H9 (cell line): ENCODE results near the gene PEX19. TPM values are rescaled to one million over a fixed set of nuclear protein-coding genes. Genes with fewer than 3 reads are reported as not detected.
A peak's percentile ranks its signal among the peaks of the same experiment; 100 is the strongest.

ENCODE experiments used
- DNase-seq: peaks from one replicate; pipeline ENCODE4 v3.0.0-alpha.2; 2017
- H2AFZ ChIP-seq: one replicate; pipeline ENCODE4 v1.6.1; 2013; ENCODE audit warnings: mild to moderate bottlenecking, low read length, control low read depth, moderate library complexity
- H2AK5ac ChIP-seq: 2 replicates; pipeline ENCODE4 v1.6.1; 2013; ENCODE audit warnings: low read length, control low read depth, mixed read lengths; ENCODE audit not compliant: insufficient read length
- H2BK120ac ChIP-seq: one replicate; pipeline ENCODE4 v1.6.1; 2013; ENCODE audit warnings: low read depth, mild to moderate bottlenecking, low read length, control low read depth, inconsistent platforms; ENCODE audit not compliant: poor library complexity, severe bottlenecking
- H2BK12ac ChIP-seq: 2 replicates; pipeline ENCODE4 v1.6.1; 2013; ENCODE audit warnings: low read length, control low read depth, mixed read lengths, low read depth; ENCODE audit not compliant: insufficient read length
- H2BK15ac ChIP-seq: 2 replicates; pipeline ENCODE4 v1.6.1; 2013; ENCODE audit warnings: low read depth, low read length, control low read depth
- H2BK20ac ChIP-seq: one replicate; pipeline ENCODE4 v1.6.1; 2013; ENCODE audit warnings: low read depth, mild to moderate bottlenecking, low read length, control low read depth, inconsistent platforms; ENCODE audit not compliant: poor library complexity, severe bottlenecking
- H2BK5ac ChIP-seq: 2 replicates; pipeline ENCODE4 v1.6.1; 2013; ENCODE audit warnings: low read length, control low read depth, mixed read lengths; ENCODE audit not compliant: insufficient read length
- H3K14ac ChIP-seq: 2 replicates; pipeline ENCODE4 v1.6.1; 2013; ENCODE audit warnings: low read length, control low read depth; ENCODE audit not compliant: insufficient read depth
- H3K18ac ChIP-seq: 2 replicates; pipeline ENCODE4 v1.6.1; 2013; ENCODE audit warnings: low read depth, mild to moderate bottlenecking, mixed read lengths, low read length, control low read depth; ENCODE audit not compliant: insufficient read length
- H3K23ac ChIP-seq: 2 replicates; pipeline ENCODE4 v1.6.1; 2013; ENCODE audit warnings: low read length, control low read depth, mixed read lengths, low read depth; ENCODE audit not compliant: insufficient read length
- H3K23me2 ChIP-seq: 2 replicates; pipeline ENCODE4 v1.6.1; 2013; ENCODE audit warnings: low read depth, mild to moderate bottlenecking, mixed read lengths, low read length, control low read depth; ENCODE audit not compliant: insufficient read length, poor library complexity, severe bottlenecking
- H3K27ac ChIP-seq: 2 replicates; pipeline ENCODE4 v1.5.1; 2013; ENCODE audit warnings: low read length, control low read depth, mixed read lengths, low read depth; ENCODE audit not compliant: insufficient read length
- H3K27me3 ChIP-seq: 2 replicates; pipeline ENCODE4 v1.6.1; 2013; ENCODE audit warnings: low read length, control low read depth, inconsistent platforms; ENCODE audit not compliant: insufficient read depth
- H3K4ac ChIP-seq: 2 replicates; pipeline ENCODE4 v1.6.1; 2013; ENCODE audit warnings: low read depth, mild to moderate bottlenecking, control low read depth, inconsistent platforms, low read length, moderate library complexity
- H3K4me1 ChIP-seq: 2 replicates; pipeline ENCODE4 v1.6.1; 2013; ENCODE audit warnings: low read length, control low read depth, inconsistent platforms; ENCODE audit not compliant: insufficient read depth
- H3K4me2 ChIP-seq: 2 replicates; pipeline ENCODE4 v1.6.1; 2013; ENCODE audit warnings: low read length, control low read depth, mixed read lengths; ENCODE audit not compliant: insufficient read length, insufficient read depth
- H3K56ac ChIP-seq: 2 replicates; pipeline ENCODE4 v1.6.1; 2013; ENCODE audit warnings: low read depth, mild to moderate bottlenecking, mixed read lengths, low read length, control low read depth; ENCODE audit not compliant: insufficient read length
- H3K79me1 ChIP-seq: 2 replicates; pipeline ENCODE4 v1.6.1; 2013; ENCODE audit warnings: low read depth, mild to moderate bottlenecking, moderate library complexity, low read length, control low read depth, inconsistent platforms; ENCODE audit not compliant: insufficient read depth, poor library complexity, severe bottlenecking
- H3K79me2 ChIP-seq: 2 replicates; pipeline ENCODE4 v1.6.1; 2013; ENCODE audit warnings: low read length, control low read depth, inconsistent platforms; ENCODE audit not compliant: insufficient read depth
- H3K9ac ChIP-seq: 2 replicates; pipeline ENCODE4 v1.6.1; 2013; ENCODE audit warnings: low read length, control low read depth, mixed read lengths; ENCODE audit not compliant: insufficient read length; ENCODE audit errors: extremely low read depth
- H3K9me3 ChIP-seq: one replicate; pipeline ENCODE4 v1.6.1; 2013; ENCODE audit warnings: low read depth, low read length, inconsistent platforms; ENCODE audit not compliant: control insufficient read depth
- H3T11ph ChIP-seq: one replicate; pipeline ENCODE4 v1.6.1; 2013; ENCODE audit warnings: mild to moderate bottlenecking, low read length, control low read depth, inconsistent platforms
- H4K20me1 ChIP-seq: one replicate; pipeline ENCODE4 v1.6.1; 2013; ENCODE audit not compliant: control insufficient read depth, insufficient read length, insufficient read depth
- H4K5ac ChIP-seq: 2 replicates; pipeline ENCODE4 v1.6.1; 2013; ENCODE audit warnings: low read depth, mild to moderate bottlenecking, mixed read lengths, low read length, control low read depth; ENCODE audit not compliant: insufficient read length
- H4K8ac ChIP-seq: replicated peaks from 2 replicates; pipeline ENCODE4 v1.6.1; 2013; ENCODE audit warnings: low read length, control low read depth, mixed read lengths, low read depth; ENCODE audit not compliant: insufficient read length
- H4K91ac ChIP-seq: 2 replicates; pipeline ENCODE4 v1.6.1; 2013; ENCODE audit warnings: low read depth, mild to moderate bottlenecking, moderate library complexity, mixed read lengths, low read length, control low read depth; ENCODE audit not compliant: insufficient read length
- H3K27ac Mint-ChIP-seq, 3 experiments: 2 replicates in 2 of 3; 3 replicates in 1 of 3; pipeline ENCODE4 v1.8.0; 2020 to 2021; ENCODE audit warnings: mixed read lengths in 3 of 3, mild to moderate bottlenecking in 1 of 3, moderate library complexity in 1 of 3
- H3K27me3 Mint-ChIP-seq: 2 replicates; pipeline ENCODE4 v1.8.0; 2021; ENCODE audit warnings: low read depth, mild to moderate bottlenecking, moderate library complexity, mixed read lengths
- H3K36me3 Mint-ChIP-seq, 3 experiments: 2 replicates in 2 of 3; 3 replicates in 1 of 3; pipeline ENCODE4 v1.8.0; 2020 to 2021; ENCODE audit warnings: low read depth in 3 of 3, mixed read lengths in 3 of 3; ENCODE audit not compliant: insufficient read depth in 1 of 3
- H3K4me1 Mint-ChIP-seq, 2 experiments: 2 replicates each; pipeline ENCODE4 v1.8.0; 2020; ENCODE audit warnings: mixed read lengths in 2 of 2
- H3K4me3 Mint-ChIP-seq, 2 experiments: 2 replicates in 1 of 2; 3 replicates in 1 of 2; pipeline ENCODE4 v1.8.0; 2020 to 2021; ENCODE audit warnings: mild to moderate bottlenecking in 2 of 2, mixed read lengths in 2 of 2, moderate library complexity in 1 of 2
- H3K9me3 Mint-ChIP-seq, 2 experiments: 2 replicates in 1 of 2; 3 replicates in 1 of 2; pipeline ENCODE4 v1.8.0; 2020; ENCODE audit warnings: mild to moderate bottlenecking in 2 of 2, mixed read lengths in 2 of 2, moderate library complexity in 1 of 2
- CTCF ChIP-seq: fragments of 200-600 bp; sonication (generic); conservative IDR thresholded peaks from 3 replicates; pipeline ENCODE4 v1.8.0; 2021; ENCODE audit warnings: antibody characterized with exemption, mild to moderate bottlenecking
- WGBS: extraction: QIAGEN DNeasy Blood & Tissue Kit; methylation state at CpG from one replicate; pipeline ENCODE4 v1.1.7; 2013; ENCODE audit warnings: missing lambda C conversion rate, low lambda C conversion rate, mixed read lengths; ENCODE audit not compliant: insufficient read length; ENCODE audit errors: extremely low coverage; 5-methylcytosine and 5-hydroxymethylcytosine counted together
- total RNA-seq: library from RNA; stranded (reverse); gene quantifications from 2 replicates; pipeline ENCODE4 v1.2.1, GENCODE V29; 2021

The PEX19 gene
- total RNA-seq, 1 experiment from 2014 or later: 92.7 TPM

GRCh38 chr1:160261893-160262794, 22.8 kb downstream of the PEX19 start, which contains the start of gene DCAF8:
DCAF8 (minus strand) TSS chr1:160262549; CDS start chr1:160244008, 18,541 bp downstream.
- Histone ChIP-seq H4K8ac (no peak within 1 kb of the TSS), H2BK20ac (no peak within 1 kb of the TSS), H3K14ac (peak within 1 kb of the TSS; percentile 89), H3K79me1 (peaks cover 2% of the 10 kb centered on the region), H4K5ac (peak within 1 kb of the TSS; percentile 72), H3K23me2 (peaks cover 4% of the 10 kb centered on the region), H3K9ac (peak within 1 kb of the TSS; percentile 98), H3K18ac (peak within 1 kb of the TSS; percentile 84), H3K79me2 (peaks cover 6% of the 10 kb centered on the region), H2BK120ac (no peak within 1 kb of the TSS), H2AFZ (peak within 1 kb of the TSS; percentile 43), H4K20me1 (no peaks in the 10 kb centered on the region), H3K4ac (no peak within 1 kb of the TSS), H3K56ac (peak within 1 kb of the TSS; percentile 48), H4K91ac (no peak within 1 kb of the TSS), H2BK12ac (no peak within 1 kb of the TSS), H3K23ac (no peak within 1 kb of the TSS), H3K27me3 (no peaks in the 10 kb centered on the region), H2BK15ac (no peak within 1 kb of the TSS), H2AK5ac (no peak within 1 kb of the TSS), H2BK5ac (peak within 1 kb of the TSS; percentile 19), H3K4me1 (0 out of 2 replicates have a peak, but pooled peaks cover 2% of the 10 kb centered on the region), H3K4me2 (peak within 1 kb of the TSS; percentile 42), H3K9me3 (no peaks in the 10 kb centered on the region), H3K27ac (peak within 1 kb of the TSS; percentile 81), H3T11ph (no peak within 1 kb of the TSS)
- H3K36me3 Mint-ChIP-seq: peaks cover 7 to 20% (median 12%) of the 10 kb centered on the region in 3 experiments
- H3K4me3 Mint-ChIP-seq: peak within 1 kb of the TSS; percentile 98 to 100
- DNase-seq: peak; percentile 98
- WGBS: no CpG with 5 or more reads among the region's 67 CpGs
- TF ChIP-seq CTCF: no peak; the same call in 2 of the 3 replicates
- H3K4me1 Mint-ChIP-seq: peaks cover 25 to 31% of the 10 kb centered on the region in 2 experiments
- H3K27me3 Mint-ChIP-seq: peaks cover 16% of the 10 kb centered on the region
- H3K9me3 Mint-ChIP-seq: no peaks in the 10 kb centered on the region
- H3K27ac Mint-ChIP-seq: peak within 1 kb of the TSS; percentile 98 to 100 (median 99)
